CD4-positive, alpha-beta T cell treated with Interleukin-1 beta for 1 hour (primary cell): ENCODE data around the gene FYN.
A peak's percentile ranks its signal among the peaks of the same experiment; 100 is the strongest.

Source experiments
- DNase-seq, 2 donors: peaks; one replicate each; pipeline ENCODE4 v3.0.0-alpha.2; 2020 to 2022

FYN gene

DNA sequence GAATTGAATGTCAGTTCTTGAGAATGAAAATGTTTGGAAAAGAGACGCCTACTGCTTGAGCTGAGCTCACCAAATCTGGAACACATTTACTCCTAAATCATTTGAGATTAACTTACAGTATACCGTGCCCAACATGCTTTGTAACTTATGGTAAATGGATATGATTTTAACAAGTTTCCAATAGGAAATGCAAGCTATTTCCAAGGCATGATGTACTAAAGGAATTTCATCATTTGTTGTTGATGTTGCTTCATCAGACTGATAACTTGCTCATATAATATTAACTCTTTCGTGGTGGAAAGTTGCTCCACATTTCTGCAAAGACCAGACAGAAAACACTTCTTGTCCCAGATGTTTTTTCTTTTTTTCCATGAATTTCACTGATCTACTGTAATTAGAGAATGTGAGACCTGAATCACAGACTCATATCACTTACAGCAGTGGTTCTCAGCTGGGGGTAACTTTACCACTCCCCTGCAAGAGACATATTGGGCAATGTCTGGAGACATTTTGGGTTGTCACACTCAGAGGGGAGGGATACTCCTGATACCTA lies 151.0 kb downstream of the FYN start:
- no peak for DNase-seq

DNA sequence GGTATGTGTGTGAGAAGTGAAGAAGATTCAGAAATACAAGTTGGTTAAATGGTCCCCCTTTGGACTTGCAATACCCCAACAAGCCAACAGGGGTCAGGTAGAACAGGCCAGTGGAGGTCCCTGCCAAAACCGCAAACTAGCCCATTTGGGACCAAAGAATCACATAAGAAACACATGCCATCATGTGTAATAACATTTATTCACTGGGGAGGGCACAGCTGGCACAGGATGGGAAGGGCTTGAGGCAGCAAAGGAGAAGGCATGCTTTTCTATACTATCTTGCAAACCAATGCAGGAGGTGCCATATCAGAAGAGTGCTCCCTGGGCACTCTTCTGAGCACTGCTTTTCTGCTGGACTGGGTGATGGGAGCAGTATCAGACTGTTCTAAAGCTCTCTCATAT lies 151.5 kb downstream of the FYN start:
- DNase-seq = peak; percentile 53 to 64

DNA sequence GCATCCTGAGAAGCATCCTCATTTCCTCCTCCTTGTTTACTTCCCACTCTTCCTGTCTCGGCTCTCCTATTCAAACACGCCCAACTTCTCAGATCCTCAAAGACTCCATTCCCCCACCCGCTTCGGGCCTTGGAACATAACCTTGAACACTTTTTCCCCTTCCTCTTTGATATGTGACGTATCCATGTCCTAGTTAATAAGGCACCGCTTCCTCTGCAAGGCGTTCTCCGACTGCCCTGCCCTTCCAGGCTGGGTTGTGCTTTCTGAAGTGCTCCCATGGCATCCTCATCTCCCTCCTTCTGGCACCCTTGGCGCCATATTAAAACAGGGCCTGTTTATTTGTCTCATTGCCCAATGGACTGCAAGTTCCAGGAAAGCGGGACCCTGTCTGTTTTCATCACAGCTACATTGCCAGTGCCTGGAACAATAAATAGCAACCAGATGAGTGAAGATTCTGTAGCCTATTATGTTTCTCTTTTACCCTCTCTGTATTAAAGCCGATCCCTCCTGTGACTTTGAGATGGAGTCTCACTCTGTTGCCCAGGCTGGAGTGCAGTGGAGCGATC lies 152.2 kb downstream of the FYN start:
- no peak for DNase-seq

DNA sequence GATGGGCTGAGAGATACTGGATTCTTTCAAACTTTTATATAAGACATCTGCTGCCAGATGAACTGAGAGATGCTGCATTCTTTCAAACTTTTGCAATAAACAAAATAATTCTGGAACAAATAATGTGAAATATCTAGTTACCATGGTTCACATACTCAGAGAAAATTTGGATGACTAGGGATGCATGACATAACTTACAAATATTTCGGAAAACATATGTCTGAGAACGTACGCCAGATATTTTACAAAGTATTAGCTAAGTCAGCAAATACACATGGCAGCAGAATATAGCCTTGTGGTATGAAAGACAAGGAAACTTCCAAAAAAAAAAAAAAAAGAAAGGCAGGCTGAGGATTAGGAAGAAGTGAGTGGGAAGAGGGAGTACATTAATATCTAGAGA lies 154.3 kb downstream of the FYN start:
- no peak for DNase-seq

- no peak for DNase-seq
These were observed 154.9 kb downstream of the FYN start for GRCh38 chr6:111718326-111718725.

DNA sequence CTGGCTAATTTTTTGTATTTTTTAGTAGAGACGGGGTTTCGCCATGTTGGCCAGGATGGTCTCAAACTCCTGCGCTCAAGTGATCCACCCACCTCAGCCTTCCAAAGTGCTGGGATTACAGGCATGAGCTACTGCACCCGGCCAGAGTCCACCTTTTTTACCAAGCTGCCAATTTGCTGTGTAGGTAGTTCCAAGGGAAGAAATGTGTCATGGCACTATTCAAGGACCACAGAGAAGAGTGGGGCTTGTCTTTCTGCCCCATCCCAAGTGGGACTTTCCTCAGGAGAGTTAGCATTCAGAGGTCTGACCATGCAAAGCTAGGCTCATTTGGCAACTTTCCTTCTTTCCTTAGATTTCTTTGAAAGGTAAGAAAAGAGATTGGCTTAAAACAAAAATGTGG lies 155.6 kb downstream of the FYN start:
- DNase-seq = no peak

DNA sequence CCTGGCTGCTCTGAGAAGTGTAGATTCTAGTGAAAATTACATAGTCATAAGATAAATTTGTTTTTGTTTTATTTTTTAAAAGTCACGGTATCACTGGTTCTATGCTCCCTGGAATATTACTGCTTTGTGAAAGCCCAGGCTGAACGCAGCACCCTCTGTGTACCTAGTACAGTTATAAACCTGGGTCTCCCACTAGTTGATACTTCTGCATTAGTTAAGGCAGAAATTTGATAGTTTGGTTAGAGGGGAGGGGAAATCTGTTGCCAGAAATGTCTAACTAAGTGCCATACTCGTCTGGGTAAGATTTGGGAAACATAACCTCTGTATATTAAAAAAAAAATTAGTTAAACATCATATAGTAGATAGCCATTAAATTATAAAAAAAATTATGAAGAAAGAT lies 156.9 kb downstream of the FYN start:
- DNase-seq = no peak

DNA sequence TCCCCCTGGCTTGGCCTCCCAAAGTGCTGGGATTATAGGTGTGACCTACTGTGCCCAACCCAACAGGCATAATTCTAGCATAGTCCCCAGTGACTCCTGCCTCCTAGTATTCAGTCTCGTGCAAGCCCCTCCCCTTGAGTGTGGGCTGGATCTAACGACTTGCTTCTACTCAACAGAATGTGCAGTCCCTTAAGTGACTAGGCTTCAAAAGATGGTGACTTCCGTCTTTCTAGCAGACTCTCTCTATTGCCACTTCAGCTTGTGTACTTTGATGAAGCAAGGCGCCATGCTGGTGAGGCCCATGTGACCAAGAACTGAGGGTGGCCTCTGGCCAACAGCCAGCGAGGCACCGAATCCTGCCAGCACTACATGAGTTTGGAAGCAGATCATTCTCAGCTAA lies 157.9 kb downstream of the FYN start:
- DNase-seq = peak; percentile 35 to 62

GRCh38 chr6:111714416-111715270 lies 158.6 kb downstream of the FYN start:
- DNase-seq = no peak

DNA sequence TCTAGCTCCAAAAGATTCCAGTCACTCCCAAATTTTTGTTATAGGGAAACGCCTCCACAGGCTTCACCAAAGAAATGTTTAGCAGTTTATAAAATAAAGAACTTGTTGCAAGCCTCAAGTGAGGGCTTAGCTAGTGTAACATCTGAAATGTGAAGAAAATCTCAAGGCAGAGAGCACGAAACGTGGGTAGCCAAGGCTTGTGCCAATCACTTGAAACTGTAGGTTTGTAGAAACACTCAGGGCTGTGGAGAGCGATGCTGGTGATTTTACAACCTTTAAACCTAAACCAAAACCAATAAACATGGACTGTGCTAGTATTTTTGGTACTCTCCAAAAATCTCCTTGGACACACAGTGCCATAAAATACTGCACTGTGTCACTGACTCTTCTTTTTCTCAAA lies 159.4 kb downstream of the FYN start:
- DNase-seq = no peak

- DNase-seq = no peak
These were observed 160.0 kb downstream of the FYN start for GRCh38 chr6:111713236-111713635.

- DNase-seq = no peak
These were observed 161.1 kb downstream of the FYN start for GRCh38 chr6:111711984-111712752.

DNA sequence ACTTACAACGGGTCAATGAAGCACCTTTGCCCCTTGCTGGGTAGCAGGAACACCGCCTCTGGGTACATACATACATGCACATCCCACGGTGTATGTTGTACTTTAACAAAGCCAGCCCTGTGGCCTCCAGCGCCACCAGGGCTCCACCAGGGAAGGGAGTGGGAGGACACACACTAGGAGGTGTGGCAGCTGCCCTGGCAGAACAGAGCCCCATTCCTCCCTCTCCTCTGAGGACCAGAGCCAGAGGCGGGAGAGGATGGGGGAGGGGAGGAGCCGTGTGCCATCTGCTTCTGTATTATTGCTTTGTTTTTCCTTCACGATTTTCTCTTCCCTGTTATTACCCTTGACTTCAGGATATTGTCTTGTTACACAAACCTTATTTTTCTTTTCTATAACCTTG lies 161.8 kb downstream of the FYN start:
- DNase-seq = no peak

- no peak for DNase-seq
These were observed 162.3 kb downstream of the FYN start for GRCh38 chr6:111710911-111711310.

GRCh38 chr6:111710439-111710838 lies 162.8 kb downstream of the FYN start:
- DNase-seq = no peak

GRCh38 chr6:111709615-111710398 lies 163.4 kb downstream of the FYN start:
- peak; percentile 64 to 76 for DNase-seq

GRCh38 chr6:111709201-111709600 lies 164.1 kb downstream of the FYN start:
- no peak for DNase-seq

- no peak for DNase-seq
These were observed 165.5 kb downstream of the FYN start for GRCh38 chr6:111707773-111708172.

DNA sequence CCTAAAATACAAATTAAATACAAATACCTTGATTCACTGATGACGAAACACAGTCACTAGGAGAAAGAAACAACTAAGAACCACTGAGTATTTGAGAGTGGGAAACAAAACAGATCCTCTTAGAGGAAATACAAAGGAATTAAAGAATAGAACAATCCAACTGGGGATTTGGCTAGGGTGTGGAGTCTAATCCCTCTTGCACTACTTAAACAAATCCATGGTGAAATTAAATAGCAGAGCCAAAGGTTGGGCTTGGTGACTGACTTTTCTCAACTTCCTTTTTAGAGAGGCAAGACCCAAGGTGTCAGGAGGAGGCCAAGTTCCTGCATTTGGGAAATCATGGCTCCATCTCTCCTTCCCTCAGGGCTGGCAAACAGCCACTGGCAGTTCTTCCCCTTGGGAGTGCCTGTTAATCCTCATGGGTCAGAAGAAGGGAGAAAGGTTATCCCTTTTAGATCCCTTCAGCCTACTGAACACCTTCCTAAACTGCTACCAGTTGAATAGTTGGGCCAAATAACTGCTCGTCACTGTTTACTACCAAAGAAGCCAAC lies 166.3 kb downstream of the FYN start:
- DNase-seq = no peak

- no peak for DNase-seq
These were observed 169.5 kb downstream of the FYN start for GRCh38 chr6:111703723-111704122.

DNA sequence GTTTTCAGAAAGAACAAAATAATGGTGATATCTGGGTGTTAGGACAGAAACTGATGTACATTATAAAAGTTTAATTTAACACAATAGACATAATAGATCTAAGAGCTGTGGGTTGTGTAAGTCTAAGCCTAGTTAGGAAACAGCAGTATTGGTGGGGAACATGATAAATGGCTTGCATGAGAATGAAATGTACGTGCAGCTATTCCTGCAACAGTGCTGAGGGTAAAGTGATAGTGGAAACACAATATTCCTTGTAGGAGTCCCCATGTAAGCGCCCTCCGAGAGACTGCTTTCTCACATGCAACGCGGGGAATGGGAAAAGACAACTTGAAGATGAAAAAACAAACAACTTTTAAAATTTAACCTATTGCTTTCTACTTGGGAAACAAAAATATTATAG lies 171.0 kb downstream of the FYN start:
- no peak for DNase-seq

DNA sequence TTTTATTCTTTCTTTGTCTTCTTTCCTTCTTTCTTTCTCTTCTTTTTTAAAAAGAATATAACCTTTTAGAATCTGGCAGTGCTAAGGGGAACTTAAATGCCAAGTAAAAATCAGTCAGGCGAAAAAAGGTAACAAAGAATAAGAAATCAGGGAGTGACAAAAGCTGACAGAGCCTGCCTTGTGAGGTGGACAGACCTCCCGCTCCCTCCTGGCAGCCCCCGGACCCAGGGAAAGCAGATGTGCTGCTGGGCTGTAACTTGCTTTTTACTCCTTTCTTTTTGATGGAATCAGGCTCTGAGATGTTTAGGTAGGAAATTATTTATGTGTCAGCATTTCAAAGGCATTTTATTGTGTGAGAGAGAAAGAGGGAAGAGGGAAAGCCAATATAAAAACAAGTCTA lies 172.1 kb downstream of the FYN start:
- no peak for DNase-seq
